HepG2 (cell line): Measurements from ENCODE around the gene MACROD2. TPM values are rescaled to one million over a fixed set of nuclear protein-coding genes. Genes with fewer than 3 reads are reported as not detected.

Experiments
- ATAC-seq: fragments of 200-7000 bp; cut with Tn5 transposase; 3 replicates; pipeline ENCODE4 v1.9.1; 2020; ENCODE audit warnings: mild to moderate bottlenecking, moderate library complexity
- BruUV-seq: library from RNA; stranded (reverse); fragments of 400-500 nt; replicated peaks from 2 replicates; lab custom pipeline; 2021; lab: Mats Ljungman, UMichigan
- CTCF ChIA-PET: fragments of 300-600 bp; formaldehyde crosslinking; extraction: SDS; loops from one replicate; lab custom pipeline; 2021; ENCODE audit warnings: low total read pairs, inconsistent platforms, low intra/inter-chr PET ratio; lab: Yijun Ruan, JAX
- POLR2A ChIA-PET: fragments of 350-600 bp; sonication (Branson Sonifier 250); formaldehyde crosslinking; loops from one replicate; lab custom pipeline; 2020; ENCODE audit warnings: antibody characterized with exemption, inconsistent platforms; lab: Yijun Ruan, JAX
- DNase-seq: peaks from one replicate; pipeline ENCODE4 v3.0.0-alpha.2; 2015; ENCODE audit warnings: low spot score
- FAIRE-seq: peaks from 3 replicates; lab custom pipeline; 2011; peaks lifted over from hg19 to GRCh38; lab: Jason Lieb, UNC
- H2AFZ ChIP-seq: one replicate; pipeline ENCODE4 v1.6.1; 2011; ENCODE audit warnings: low read length, inconsistent platforms
- H3K27ac ChIP-seq: fragments of 300-600 bp; 3 replicates; pipeline ENCODE4 v1.8.0; 2011; ENCODE audit warnings: mixed run types, mild to moderate bottlenecking, mixed read lengths, low read length, inconsistent platforms; ENCODE audit not compliant: insufficient read depth; ENCODE audit errors: extremely low read length
- H3K27me3 ChIP-seq, 2 experiments: fragments of 200-600 bp in 1 of 2; 2 replicates in 1 of 2; 3 replicates in 1 of 2; pipeline versions ENCODE4 v1.6.0 to v1.8.0; 2011; ENCODE audit warnings: low read length in 2 of 2, mild to moderate bottlenecking in 2 of 2, moderate library complexity in 2 of 2, inconsistent platforms in 1 of 2; ENCODE audit not compliant: insufficient read depth in 2 of 2, control insufficient read depth in 1 of 2
- H3K36me3 ChIP-seq, 2 experiments: fragments of 200-600 bp in 1 of 2; replicated peaks in 1 of 2; 2 replicates in 1 of 2; 3 replicates in 1 of 2; pipeline versions ENCODE4 v1.5.1 to v1.8.0; 2011; ENCODE audit warnings: low read length in 2 of 2, inconsistent platforms in 1 of 2; ENCODE audit not compliant: insufficient read depth in 2 of 2, control insufficient read depth in 1 of 2
- H3K4me1 ChIP-seq: 2 replicates; pipeline ENCODE4 v1.5.1; 2012; ENCODE audit warnings: low read length, inconsistent platforms; ENCODE audit not compliant: insufficient read depth
- H3K4me2 ChIP-seq: 2 replicates; pipeline ENCODE4 v1.6.0; 2011; ENCODE audit warnings: low read depth, low read length, inconsistent platforms
- H3K4me3 ChIP-seq, 3 experiments: fragments of 200-600 bp in 1 of 3; sonication (generic), shearing (Covaris generic) in 1 of 3; replicated peaks in 1 of 3; 2 replicates each; pipeline ENCODE4 v1.5.1; 2011 to 2016; ENCODE audit warnings: low read length in 3 of 3, inconsistent platforms in 2 of 3, low read depth in 2 of 3, mild to moderate bottlenecking in 2 of 3, control low read depth in 1 of 3, mixed read lengths in 1 of 3; ENCODE audit not compliant: insufficient read depth in 1 of 3
- H3K79me2 ChIP-seq: one replicate; pipeline ENCODE4 v1.6.1; 2011; ENCODE audit warnings: low read length, inconsistent platforms; ENCODE audit not compliant: insufficient read depth
- H3K9ac ChIP-seq: 2 replicates; pipeline ENCODE4 v1.6.0; 2011; ENCODE audit warnings: mild to moderate bottlenecking, low read depth, low read length, inconsistent platforms; ENCODE audit not compliant: insufficient read depth
- H3K9me3 ChIP-seq: 2 replicates; pipeline ENCODE4 v1.5.1; 2012; ENCODE audit warnings: mild to moderate bottlenecking, low read length
- H4K20me1 ChIP-seq: 2 replicates; pipeline ENCODE4 v1.6.0; 2011; ENCODE audit warnings: inconsistent platforms, mild to moderate bottlenecking, low read length, moderate library complexity; ENCODE audit not compliant: insufficient read depth
- ARHGAP35 ChIP-seq: sonication (generic); formaldehyde crosslinking; IDR thresholded peaks from 2 replicates; pipeline ENCODE4 v1.9.0; 2022; ENCODE audit warnings: mild to moderate bottlenecking, inconsistent platforms, moderate library complexity, missing genetic modification reagents, borderline replicate concordance
- ATF5 ChIP-seq: sonication (generic); formaldehyde crosslinking; IDR thresholded peaks from 2 replicates; pipeline ENCODE4 v1.4.0; 2020; ENCODE audit warnings: mild to moderate bottlenecking, low read depth, missing genetic modification reagents
- REXO4 ChIP-seq: sonication (generic); formaldehyde crosslinking; IDR thresholded peaks from 2 replicates; pipeline ENCODE4 v1.8.0; 2022; ENCODE audit warnings: missing genetic modification reagents, mild to moderate bottlenecking, borderline replicate concordance
- ZFP36 ChIP-seq: fragments of 150-350 bp; IDR thresholded peaks from 2 replicates; pipeline ENCODE4 v1.6.1; 2018; ENCODE audit warnings: borderline replicate concordance, low read length, low read depth; ENCODE audit not compliant: partially characterized antibody
- ZNF33A ChIP-seq: sonication (generic); formaldehyde crosslinking; IDR thresholded peaks from 2 replicates; pipeline ENCODE4 v1.5.1; 2020; ENCODE audit warnings: missing genetic modification reagents, mild to moderate bottlenecking, moderate library complexity, borderline replicate concordance
- WGBS: methylation state at CpG from one replicate; pipeline ENCODE4 v1.1.6; 2017; ENCODE audit warnings: low lambda C conversion rate; 5-methylcytosine and 5-hydroxymethylcytosine counted together
- in situ Hi-C: cut with HindIII; loops from 2 replicates; pipeline ENCODE4 v1.10.0; 2017; ENCODE audit warnings: low pct_unique_long_range_greater_than_20kb; ENCODE audit not compliant: extremely low pct_ligation_motif_present
- intact Hi-C: fragments of 100-400 bp; cut with micrococcal nuclease; formaldehyde crosslinking; loops from one replicate; pipeline ENCODE4 v1.10.0; 2022; ENCODE audit not compliant: unreplicated experiment
- polyA plus RNA-seq, 8 experiments: library from polyadenylated mRNA; depleted of rRNA in 3 of 8; stranded (reverse) in 7 of 8; unstranded in 1 of 8; fragments of >200 nt; fragmentation: Illumina TruSeq in 4 of 8; extraction: Trizol in 4 of 8; gene quantifications; 2 replicates each; pipeline versions ENCODE4 v1.2.1 to v1.2.3, GENCODE V29; 2011 to 2016; ENCODE audit warnings: low read depth in 4 of 8, missing spikeins in 1 of 8, mixed read lengths in 1 of 8; ENCODE audit not compliant: insufficient read depth in 1 of 8
- total RNA-seq, 5 experiments: library from RNA; depleted of rRNA; stranded (reverse); fragments of >200 nt; fragmentation: Illumina TruSeq; extraction: Trizol; gene quantifications; 2 replicates each; pipeline ENCODE4 v1.2.3, GENCODE V29; 2016; ENCODE audit warnings: low read depth in 1 of 5
- TF ChIP-seq, protein P1 (sequence below): sonication (generic); formaldehyde crosslinking; IDR thresholded peaks from 2 replicates; pipeline ENCODE4 v1.4.0; 2020; ENCODE audit warnings: missing genetic modification reagents, borderline replicate concordance
- TF ChIP-seq, protein P2 (sequence below): sonication (generic); formaldehyde crosslinking; IDR thresholded peaks from 2 replicates; pipeline ENCODE4 v1.4.0; 2020; ENCODE audit warnings: missing genetic modification reagents

Gene MACROD2
- total and polyA plus RNA-seq, 2 of the 13 experiments (the other 11 are each of a cell fraction or from before 2014, with no cell fraction given): 0.13 to 0.51 TPM

- TF ChIP-seq ATF5 (CRISPR knock-in tag) (no peak), REXO4 (CRISPR knock-in tag) (no peak), ARHGAP35 (CRISPR knock-in tag) (no peak)
These were observed 958.4 kb downstream of the MACROD2 start (continued) for GRCh38 chr20:14953736-14954135.

- ChIA-PET CTCF (no interaction called here), POLR2A (interaction anchor here (1.1 to 1.2 kb wide), 2 partner anchors 24 to 30 kb away, joined by 4 to 6 read pairs; no protein-coding TSS in a partner anchor)
- WGBS: 94% methylated on average over 4 of the region's 4 CpGs
- no TSS peak for BruUV-seq
- no peaks in the 10 kb centered on the region for H4K20me1 ChIP-seq
- H3K9me3 ChIP-seq: no peaks in the 10 kb centered on the region
- H3K27ac ChIP-seq: no peak overlapping the region
- ATAC-seq (peak; percentile 30; the same call in 2 of the 3 replicates), FAIRE-seq (no peak), DNase-seq (no peak)
- intact Hi-C loops: no loop called here
- H3K4me2 ChIP-seq: no peak overlapping the region
- no peak overlapping the region for H3K4me3 ChIP-seq
- no peaks in the 10 kb centered on the region for H3K79me2 ChIP-seq
- H2AFZ ChIP-seq: peak overlapping the region; percentile 7
- H3K36me3 ChIP-seq: no peaks in the 10 kb centered on the region
- no peak overlapping the region for H3K9ac ChIP-seq
- H3K4me1 ChIP-seq: peaks cover 32% of the 10 kb centered on the region
- peak; percentile 36 for TF ChIP-seq ZFP36
- TF ChIP-seq, protein P1, sequence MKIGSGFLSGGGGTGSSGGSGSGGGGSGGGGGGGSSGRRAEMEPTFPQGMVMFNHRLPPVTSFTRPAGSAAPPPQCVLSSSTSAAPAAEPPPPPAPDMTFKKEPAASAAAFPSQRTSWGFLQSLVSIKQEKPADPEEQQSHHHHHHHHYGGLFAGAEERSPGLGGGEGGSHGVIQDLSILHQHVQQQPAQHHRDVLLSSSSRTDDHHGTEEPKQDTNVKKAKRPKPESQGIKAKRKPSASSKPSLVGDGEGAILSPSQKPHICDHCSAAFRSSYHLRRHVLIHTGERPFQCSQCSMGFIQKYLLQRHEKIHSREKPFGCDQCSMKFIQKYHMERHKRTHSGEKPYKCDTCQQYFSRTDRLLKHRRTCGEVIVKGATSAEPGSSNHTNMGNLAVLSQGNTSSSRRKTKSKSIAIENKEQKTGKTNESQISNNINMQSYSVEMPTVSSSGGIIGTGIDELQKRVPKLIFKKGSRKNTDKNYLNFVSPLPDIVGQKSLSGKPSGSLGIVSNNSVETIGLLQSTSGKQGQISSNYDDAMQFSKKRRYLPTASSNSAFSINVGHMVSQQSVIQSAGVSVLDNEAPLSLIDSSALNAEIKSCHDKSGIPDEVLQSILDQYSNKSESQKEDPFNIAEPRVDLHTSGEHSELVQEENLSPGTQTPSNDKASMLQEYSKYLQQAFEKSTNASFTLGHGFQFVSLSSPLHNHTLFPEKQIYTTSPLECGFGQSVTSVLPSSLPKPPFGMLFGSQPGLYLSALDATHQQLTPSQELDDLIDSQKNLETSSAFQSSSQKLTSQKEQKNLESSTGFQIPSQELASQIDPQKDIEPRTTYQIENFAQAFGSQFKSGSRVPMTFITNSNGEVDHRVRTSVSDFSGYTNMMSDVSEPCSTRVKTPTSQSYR: peak; percentile 69
- TF ChIP-seq, protein P2, sequence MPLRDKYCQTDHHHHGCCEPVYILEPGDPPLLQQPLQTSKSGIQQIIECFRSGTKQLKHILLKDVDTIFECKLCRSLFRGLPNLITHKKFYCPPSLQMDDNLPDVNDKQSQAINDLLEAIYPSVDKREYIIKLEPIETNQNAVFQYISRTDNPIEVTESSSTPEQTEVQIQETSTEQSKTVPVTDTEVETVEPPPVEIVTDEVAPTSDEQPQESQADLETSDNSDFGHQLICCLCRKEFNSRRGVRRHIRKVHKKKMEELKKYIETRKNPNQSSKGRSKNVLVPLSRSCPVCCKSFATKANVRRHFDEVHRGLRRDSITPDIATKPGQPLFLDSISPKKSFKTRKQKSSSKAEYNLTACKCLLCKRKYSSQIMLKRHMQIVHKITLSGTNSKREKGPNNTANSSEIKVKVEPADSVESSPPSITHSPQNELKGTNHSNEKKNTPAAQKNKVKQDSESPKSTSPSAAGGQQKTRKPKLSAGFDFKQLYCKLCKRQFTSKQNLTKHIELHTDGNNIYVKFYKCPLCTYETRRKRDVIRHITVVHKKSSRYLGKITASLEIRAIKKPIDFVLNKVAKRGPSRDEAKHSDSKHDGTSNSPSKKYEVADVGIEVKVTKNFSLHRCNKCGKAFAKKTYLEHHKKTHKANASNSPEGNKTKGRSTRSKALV (CRISPR knock-in tag): no peak
- TF ChIP-seq ZNF33A (CRISPR knock-in tag): 0 out of 2 replicates have a peak, but pooled peaks have one; percentile 74
- H3K27me3 ChIP-seq: no peaks in the 10 kb centered on the region
- in situ Hi-C loops: no loop called here
These were observed 960.1 kb downstream of the MACROD2 start for GRCh38 chr20:14955399-14955798.
